Spinal cord (tissue), 10 donors: ENCODE measurements around the gene PRPSAP1. TPM values are rescaled to one million over a fixed set of nuclear protein-coding genes. Genes with fewer than 3 reads are reported as not detected.
A peak's percentile ranks its signal among the peaks of the same experiment; 100 is the strongest.

Experiments
- DNase-seq, 6 donors: peaks; one replicate each; pipeline versions ENCODE4 v3.0.0 to v3.0.0-alpha.2; 2013 to 2015; ENCODE audit warnings: low spot score in 6 of 6, low read depth in 4 of 6
- H3K27ac ChIP-seq: one replicate; pipeline ENCODE4 v1.5.1; 2013; ENCODE audit warnings: low read depth, low read length, control low read depth
- H3K27me3 ChIP-seq: one replicate; pipeline ENCODE4 v1.6.1; 2013; ENCODE audit warnings: low read length; ENCODE audit not compliant: control insufficient read depth, insufficient read depth
- H3K36me3 ChIP-seq: one replicate; pipeline ENCODE4 v1.6.1; 2013; ENCODE audit warnings: low read length; ENCODE audit not compliant: control insufficient read depth, insufficient read depth
- H3K4me1 ChIP-seq: one replicate; pipeline ENCODE4 v1.6.1; 2013; ENCODE audit warnings: low read length; ENCODE audit not compliant: control insufficient read depth, insufficient read depth
- H3K4me3 ChIP-seq: one replicate; pipeline ENCODE4 v1.5.1; 2013; ENCODE audit warnings: low read depth, low read length, control low read depth
- H3K9me3 ChIP-seq: one replicate; pipeline ENCODE4 v1.6.1; 2013; ENCODE audit warnings: low read length; ENCODE audit not compliant: control insufficient read depth, insufficient read depth
- WGBS: methylation state at CpG from one replicate; pipeline ENCODE4 v1.1.5; 2013; ENCODE audit warnings: missing lambda C conversion rate; ENCODE audit not compliant: insufficient coverage; 5-methylcytosine and 5-hydroxymethylcytosine counted together
- polyA plus RNA-seq, 2 donors: library from polyadenylated mRNA; unstranded; fragments of 120-200 nt; gene quantifications; one replicate each; pipeline ENCODE4 v1.2.1, GENCODE V29; 2013; ENCODE audit not compliant: insufficient read length in 2 of 2
- total RNA-seq, 2 donors: library from RNA; depleted of rRNA in 1 of 2; stranded (reverse); fragments of 120-200 nt in 1 of 2; fragments of >200 nt in 1 of 2; gene quantifications; one replicate each; pipeline versions ENCODE4 v1.2.3 to v1.2.4, GENCODE V29; 2013 to 2014
- donor health status: healthy.

PRPSAP1 gene
- total and polyA plus RNA-seq, 4 donors = 71.7 to 105 (median 86.6) TPM

DNA sequence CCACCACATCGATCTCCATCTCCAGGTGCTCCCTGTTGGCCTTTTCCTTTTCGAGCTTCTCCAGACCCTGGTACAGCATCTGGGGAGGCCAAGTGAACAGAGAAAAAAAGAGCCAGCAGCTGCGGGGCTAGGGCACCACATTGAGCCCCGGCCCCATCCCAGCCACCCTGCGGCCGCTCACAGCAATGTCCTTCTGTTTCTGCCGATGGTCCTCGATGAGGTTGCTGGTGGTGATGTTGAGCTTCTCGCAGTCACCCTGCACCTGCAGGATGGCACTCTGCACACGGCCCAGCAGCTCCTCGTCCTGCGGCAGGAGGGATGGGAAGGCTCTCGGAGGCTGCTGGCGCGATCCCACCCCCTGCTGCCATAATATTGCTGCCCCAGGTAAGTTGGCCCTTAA is 73.1 kb downstream of the PRPSAP1 start:
- H3K36me3 ChIP-seq = peaks cover 74% of the 10 kb centered on the region
- H3K4me3 ChIP-seq = no peak overlapping the region
- H3K27me3 ChIP-seq = no peaks in the 10 kb centered on the region
- 93% methylated on average over 15 of the region's 15 CpGs for WGBS
- H3K27ac ChIP-seq = no peak overlapping the region
- no peaks in the 10 kb centered on the region for H3K9me3 ChIP-seq
- peaks cover 16% of the 10 kb centered on the region for H3K4me1 ChIP-seq
- DNase-seq = no peak

- Histone ChIP-seq H3K9me3 (no peaks in the 10 kb centered on the region), H3K36me3 (peaks cover 80% of the 10 kb centered on the region), H3K4me3 (no peak overlapping the region), H3K4me1 (peaks cover 16% of the 10 kb centered on the region), H3K27ac (no peak overlapping the region), H3K27me3 (no peaks in the 10 kb centered on the region)
- DNase-seq = no peak
- 83% methylated on average over 11 of the region's 15 CpGs for WGBS
Measured at GRCh38 chr17:76279742-76280287, 73.9 kb downstream of the PRPSAP1 start.

DNA sequence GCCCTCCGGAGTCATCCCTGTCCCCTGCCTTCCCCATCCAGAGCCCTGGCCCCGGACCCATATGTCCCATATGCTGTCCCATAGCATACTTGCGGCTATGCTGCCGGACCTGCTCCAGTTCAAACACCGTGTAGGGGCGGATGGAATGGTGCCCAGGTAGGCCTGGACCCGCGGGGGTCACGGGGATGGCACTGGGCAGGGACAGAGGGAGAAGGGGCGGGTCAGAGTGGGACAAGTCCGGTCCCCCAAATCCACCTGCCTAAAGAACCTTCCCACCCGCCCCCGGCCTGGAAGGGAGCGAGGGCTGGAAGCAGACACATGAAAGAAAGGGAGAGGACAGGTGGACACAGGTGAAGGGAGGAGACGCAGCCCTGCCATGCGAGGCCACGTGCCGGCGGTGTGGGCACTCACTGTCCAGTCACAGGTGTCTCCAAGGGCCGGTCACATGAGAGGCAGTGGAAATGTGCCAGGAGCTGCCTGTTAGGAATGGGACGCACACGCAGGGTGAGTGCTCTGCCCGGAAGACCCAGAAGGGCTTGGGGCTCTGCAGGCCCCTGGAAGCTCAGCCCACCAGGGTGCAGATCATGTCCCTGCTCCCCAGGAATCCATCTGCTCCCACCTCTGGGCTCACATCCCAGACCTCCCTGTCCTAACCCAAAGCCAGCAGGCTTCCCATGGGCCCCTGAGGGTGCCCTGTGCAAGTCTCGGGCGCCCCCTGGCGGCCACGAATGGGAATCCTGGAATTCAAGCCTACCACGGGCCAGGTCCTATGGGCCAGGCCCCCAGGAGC is 74.6 kb downstream of the PRPSAP1 start:
- H3K9me3 ChIP-seq = no peaks in the 10 kb centered on the region
- H3K36me3 ChIP-seq = peaks cover 84% of the 10 kb centered on the region
- 53% methylated on average over 19 of the region's 28 CpGs for WGBS
- no peaks in the 10 kb centered on the region for H3K27me3 ChIP-seq
- no peak overlapping the region for H3K27ac ChIP-seq
- no peak overlapping the region for H3K4me3 ChIP-seq
- peaks cover 18% of the 10 kb centered on the region for H3K4me1 ChIP-seq
- DNase-seq = peak in 5 of 6 donors; percentile 47 to 90 (median 61)

DNA sequence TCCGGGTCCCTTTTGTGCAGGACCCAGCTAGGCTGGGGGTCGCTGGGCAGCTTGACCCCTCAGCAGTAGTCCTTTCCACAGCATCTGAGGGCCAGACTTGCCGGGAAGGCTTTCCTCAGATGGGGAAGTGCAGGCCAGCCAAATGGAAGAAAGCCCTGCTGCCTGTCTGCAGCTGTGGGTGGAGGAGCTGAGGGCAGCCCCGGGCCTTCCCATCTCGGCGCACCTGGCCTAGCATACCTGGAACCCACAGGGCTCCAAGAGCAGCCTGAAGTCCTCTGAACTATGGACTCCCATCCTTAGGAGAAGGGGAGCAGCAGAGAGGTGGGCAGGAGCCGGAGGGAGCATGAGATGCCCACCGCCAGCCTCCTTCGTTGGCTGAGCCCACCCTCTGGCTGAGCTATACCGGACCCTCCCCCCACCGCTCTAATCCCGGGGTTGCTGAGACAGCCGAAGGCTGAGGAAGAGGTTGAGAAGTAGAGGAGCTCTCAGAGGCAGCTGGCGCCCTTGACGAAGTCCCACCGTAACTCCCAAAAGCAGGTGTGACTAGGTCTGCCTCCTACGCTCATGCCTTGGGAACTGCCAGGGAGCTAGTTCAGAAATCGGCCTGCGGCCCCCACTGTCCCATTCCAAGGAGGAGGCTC is 75.3 kb downstream of the PRPSAP1 start:
- Histone ChIP-seq H3K36me3 (peaks cover 92% of the 10 kb centered on the region), H3K27ac (no peak overlapping the region), H3K9me3 (no peaks in the 10 kb centered on the region), H3K27me3 (no peaks in the 10 kb centered on the region), H3K4me3 (no peak overlapping the region), H3K4me1 (peaks cover 23% of the 10 kb centered on the region)
- no peak for DNase-seq
- 82% methylated on average over 16 of the region's 19 CpGs for WGBS

- Histone ChIP-seq H3K4me1 (peaks cover 30% of the 10 kb centered on the region), H3K4me3 (no peak overlapping the region), H3K9me3 (no peaks in the 10 kb centered on the region), H3K27me3 (no peaks in the 10 kb centered on the region), H3K36me3 (peaks cover 91% of the 10 kb centered on the region), H3K27ac (no peak overlapping the region)
- WGBS = 90% methylated on average over 31 of the region's 31 CpGs
- no peak for DNase-seq
Measured at GRCh38 chr17:76277300-76278267, 76.1 kb downstream of the PRPSAP1 start.

- H3K9me3 ChIP-seq = no peaks in the 10 kb centered on the region
- H3K4me1 ChIP-seq = peaks cover 31% of the 10 kb centered on the region
- H3K27me3 ChIP-seq = no peaks in the 10 kb centered on the region
- no peak overlapping the region for H3K4me3 ChIP-seq
- 91% methylated on average over 19 of the region's 19 CpGs for WGBS
- H3K27ac ChIP-seq = no peak overlapping the region
- DNase-seq = no peak
- H3K36me3 ChIP-seq = peaks cover 91% of the 10 kb centered on the region
Measured at GRCh38 chr17:76276461-76277299, 77.0 kb downstream of the PRPSAP1 start.

DNA sequence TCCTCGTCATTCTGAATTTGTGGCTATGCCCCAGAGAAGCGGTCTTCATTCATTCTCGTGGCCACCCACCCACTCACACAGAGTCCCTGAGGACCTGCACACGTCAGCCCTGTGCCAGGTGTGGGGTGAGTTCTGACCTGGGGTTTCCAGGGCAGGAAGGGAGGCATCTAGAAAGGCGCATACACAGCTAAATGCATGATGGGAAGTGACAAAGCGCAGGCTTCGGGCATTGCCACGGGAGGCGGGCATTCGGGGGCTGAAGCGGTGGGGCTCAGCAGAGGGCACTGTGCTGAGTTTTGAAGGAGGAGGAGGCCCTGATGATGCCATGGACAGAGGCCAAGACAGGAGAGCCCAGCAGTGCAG is 77.7 kb downstream of the PRPSAP1 start:
- Histone ChIP-seq H3K4me3 (no peak overlapping the region), H3K27me3 (no peaks in the 10 kb centered on the region), H3K36me3 (peaks cover 91% of the 10 kb centered on the region), H3K4me1 (peaks cover 37% of the 10 kb centered on the region), H3K27ac (no peak overlapping the region), H3K9me3 (no peaks in the 10 kb centered on the region)
- WGBS = 87% methylated on average over 8 of the region's 11 CpGs
- DNase-seq = no peak

GRCh38 chr17:76275382-76276068 is 78.2 kb downstream of the PRPSAP1 start:
- no peak overlapping the region for H3K27ac ChIP-seq
- no peaks in the 10 kb centered on the region for H3K27me3 ChIP-seq
- H3K36me3 ChIP-seq = peaks cover 91% of the 10 kb centered on the region
- peaks cover 42% of the 10 kb centered on the region for H3K4me1 ChIP-seq
- no peak overlapping the region for H3K4me3 ChIP-seq
- DNase-seq = no peak
- WGBS = 87% methylated on average over 19 of the region's 22 CpGs
- H3K9me3 ChIP-seq = no peaks in the 10 kb centered on the region
